Activated CD8-positive, alpha-beta T cell treated with anti-CD3 and anti-CD28 coated beads for 36 hours (primary cell): Measurements from ENCODE around the gene RIMBP2. TPM values are rescaled to one million over a fixed set of nuclear protein-coding genes. Genes with fewer than 3 reads are reported as not detected.

Experiments used
- ATAC-seq: fragments of 200-7000 bp; cut with Tn5 transposase; one replicate; pipeline ENCODE4 v1.10.0; 2021; ENCODE audit warnings: mild to moderate bottlenecking, moderate library complexity
- CTCF ChIA-PET: fragments of 350-600 bp; sonication (Branson Sonifier 250); formaldehyde crosslinking; loops from one replicate; lab custom pipeline; 2021; ENCODE audit warnings: antibody characterized with exemption; lab: Charles Lee
- POLR2A ChIA-PET: fragments of 350-600 bp; sonication (Branson Sonifier 250); formaldehyde crosslinking; loops from one replicate; lab custom pipeline; 2021; ENCODE audit warnings: antibody characterized with exemption; lab: Charles Lee
- DNase-seq: peaks from one replicate; pipeline ENCODE4 v3.0.0-alpha.2; 2020
- H3K27ac Mint-ChIP-seq: one replicate; pipeline ENCODE4 v1.8.0; 2021; ENCODE audit warnings: mild to moderate bottlenecking, mixed read lengths
- H3K27me3 Mint-ChIP-seq: one replicate; pipeline ENCODE4 v1.8.0; 2021; ENCODE audit warnings: mixed read lengths
- H3K36me3 Mint-ChIP-seq: one replicate; pipeline ENCODE4 v1.8.0; 2021; ENCODE audit warnings: low read depth, mixed read lengths
- H3K4me1 Mint-ChIP-seq: one replicate; pipeline ENCODE4 v1.8.0; 2021; ENCODE audit warnings: low read depth, mixed read lengths
- H3K4me3 Mint-ChIP-seq: one replicate; pipeline ENCODE4 v1.8.0; 2021; ENCODE audit warnings: mild to moderate bottlenecking, moderate library complexity, mixed read lengths
- H3K9me3 Mint-ChIP-seq: one replicate; pipeline ENCODE4 v1.8.0; 2021; ENCODE audit warnings: mixed read lengths
- intact Hi-C: fragments of 100-400 bp; cut with micrococcal nuclease; formaldehyde crosslinking; loops from one replicate; pipeline ENCODE4 v1.10.0; 2022
- total RNA-seq, 2 experiments: library from RNA; stranded (reverse); gene quantifications; one replicate each; pipeline ENCODE4 v1.2.3, GENCODE V29; 2021
- TF ChIP-seq, protein P1 (sequence below): fragments of 200-600 bp; IDR thresholded peaks from one replicate; pipeline ENCODE4 v1.8.0; 2022; ENCODE audit warnings: antibody characterized with exemption, mild to moderate bottlenecking

The RIMBP2 gene
- total RNA-seq, 2 experiments from 2014 or later: not detected

DNA sequence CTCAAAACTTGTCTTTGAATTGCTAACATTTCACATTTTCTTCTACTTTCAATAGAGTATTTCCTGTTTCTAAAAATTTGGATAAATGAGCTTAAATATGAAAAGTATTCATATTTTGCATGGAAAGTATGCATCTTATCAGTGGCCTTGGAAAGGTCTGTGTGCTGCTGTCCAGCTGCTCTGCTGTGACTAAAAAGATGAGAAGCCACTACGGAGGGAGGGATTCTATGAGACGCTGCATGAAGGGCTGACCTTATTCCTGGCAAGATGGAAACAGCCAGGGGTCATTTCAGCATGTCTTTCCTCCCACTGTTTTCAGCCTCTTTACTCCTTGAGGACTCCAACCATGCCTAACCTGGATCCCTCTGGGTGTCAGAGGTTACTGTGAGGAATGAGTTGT lies 365.4 kb downstream of the RIMBP2 start:
- Mint-ChIP-seq H3K27ac (no peak overlapping the region), H3K4me1 (no peaks in the 10 kb centered on the region), H3K4me3 (no peak overlapping the region), H3K36me3 (no peaks in the 10 kb centered on the region), H3K9me3 (no peaks in the 10 kb centered on the region), H3K27me3 (peaks cover 8% of the 10 kb centered on the region)
- TF ChIP-seq, protein P1, sequence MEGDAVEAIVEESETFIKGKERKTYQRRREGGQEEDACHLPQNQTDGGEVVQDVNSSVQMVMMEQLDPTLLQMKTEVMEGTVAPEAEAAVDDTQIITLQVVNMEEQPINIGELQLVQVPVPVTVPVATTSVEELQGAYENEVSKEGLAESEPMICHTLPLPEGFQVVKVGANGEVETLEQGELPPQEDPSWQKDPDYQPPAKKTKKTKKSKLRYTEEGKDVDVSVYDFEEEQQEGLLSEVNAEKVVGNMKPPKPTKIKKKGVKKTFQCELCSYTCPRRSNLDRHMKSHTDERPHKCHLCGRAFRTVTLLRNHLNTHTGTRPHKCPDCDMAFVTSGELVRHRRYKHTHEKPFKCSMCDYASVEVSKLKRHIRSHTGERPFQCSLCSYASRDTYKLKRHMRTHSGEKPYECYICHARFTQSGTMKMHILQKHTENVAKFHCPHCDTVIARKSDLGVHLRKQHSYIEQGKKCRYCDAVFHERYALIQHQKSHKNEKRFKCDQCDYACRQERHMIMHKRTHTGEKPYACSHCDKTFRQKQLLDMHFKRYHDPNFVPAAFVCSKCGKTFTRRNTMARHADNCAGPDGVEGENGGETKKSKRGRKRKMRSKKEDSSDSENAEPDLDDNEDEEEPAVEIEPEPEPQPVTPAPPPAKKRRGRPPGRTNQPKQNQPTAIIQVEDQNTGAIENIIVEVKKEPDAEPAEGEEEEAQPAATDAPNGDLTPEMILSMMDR: no peak
- no peak for ATAC-seq
- POLR2A ChIA-PET: no interaction called here
- CTCF ChIA-PET: no interaction called here
- no peak for DNase-seq
- intact Hi-C loops: no loop called here

DNA sequence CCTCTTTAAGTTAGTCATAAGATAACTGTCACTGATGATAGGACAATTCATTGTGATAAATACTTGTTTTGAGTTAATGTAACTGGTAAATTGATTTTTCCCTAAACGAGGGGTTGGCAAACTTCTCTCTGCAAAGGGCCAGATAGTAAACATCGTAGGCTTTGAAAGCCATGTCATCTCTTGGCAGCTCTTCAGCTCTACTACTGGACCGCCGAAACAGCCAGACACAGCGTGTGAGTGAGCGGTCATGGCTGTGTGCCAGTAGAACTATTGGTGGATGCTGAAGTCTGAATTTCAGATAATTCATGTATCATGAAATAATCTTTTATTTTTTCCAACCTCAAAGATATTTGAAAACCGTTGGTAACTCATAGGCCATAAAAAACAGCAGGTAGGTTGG lies 368.5 kb downstream of the RIMBP2 start:
- H3K27me3 Mint-ChIP-seq: peaks cover 9% of the 10 kb centered on the region
- DNase-seq: no peak
- CTCF ChIA-PET: no interaction called here
- no peaks in the 10 kb centered on the region for H3K9me3 Mint-ChIP-seq
- POLR2A ChIA-PET: no interaction called here
- intact Hi-C loops: no loop called here
- H3K27ac Mint-ChIP-seq: no peak overlapping the region
- H3K36me3 Mint-ChIP-seq: no peaks in the 10 kb centered on the region
- no peak for ATAC-seq
- no peak overlapping the region for H3K4me3 Mint-ChIP-seq
- no peaks in the 10 kb centered on the region for H3K4me1 Mint-ChIP-seq
- TF ChIP-seq, protein P1: no peak

Other genes starting within 250 kb of the RIMBP2 start
- 10 to 100 TPM; 11.8 to 12.4 TPM for gene STX2, start 123.0 kb upstream of the RIMBP2 start, total RNA-seq
- gene RAN, start 155.8 kb upstream of the RIMBP2 start, total RNA-seq: 1,000 to 10,000 TPM; 2,177 to 2,247 TPM
- gene ADGRD1, start 237.6 kb upstream of the RIMBP2 start, total RNA-seq: under 1 TPM; 0.27 to 0.65 TPM